Measurements from ENCODE around the gene FAM83D. TPM values are rescaled to one million over a fixed set of nuclear protein-coding genes. Genes with fewer than 3 reads are reported as not detected.

The FAM83D gene
- total and polyA plus RNA-seq, 2 of the 8 experiments (the other 6 are each of a cell fraction or from before 2014, with no cell fraction given) = 60.9 to 62.6 TPM

DNA sequence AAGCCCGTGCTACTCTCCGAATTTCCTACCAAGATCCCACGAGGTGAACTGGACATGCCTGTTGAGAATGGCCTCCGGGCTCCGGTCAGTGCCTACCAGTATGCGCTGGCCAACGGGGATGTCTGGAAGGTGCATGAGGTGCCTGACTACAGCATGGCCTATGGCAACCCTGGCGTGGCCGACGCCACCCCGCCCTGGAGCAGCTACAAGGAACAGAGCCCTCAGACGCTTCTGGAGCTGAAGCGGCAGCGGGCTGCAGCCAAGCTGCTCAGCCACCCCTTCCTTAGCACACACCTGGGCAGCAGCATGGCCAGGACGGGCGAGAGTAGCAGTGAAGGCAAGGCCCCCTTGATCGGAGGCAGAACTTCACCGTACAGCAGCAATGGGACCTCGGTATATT is 8.0 kb upstream of the FAM83D start (continued):
- TF ChIP-seq NANOG (IDR thresholded peaks at IDR 0.05; ENCODE audit: insufficient read depth, low read depth, low read length, poor library complexity, severe bottlenecking) (no peak), YY1 (IDR thresholded peaks at IDR 0.05; ENCODE audit: low read depth, low read length) (no peak), CHD1 (IDR thresholded peaks at IDR 0.05; ENCODE audit: low read depth, low read length) (no peak), JUND (IDR thresholded peaks at IDR 0.05; ENCODE audit: low read length) (no peak), EGR1 (IDR thresholded peaks at IDR 0.05; ENCODE audit: borderline replicate concordance, low read depth, low read length) (no peak), ATF2 (IDR thresholded peaks at IDR 0.05; ENCODE audit: low read length) (no peak)
